ENCODE measurements around the gene IRF1. TPM values are rescaled to one million over a fixed set of nuclear protein-coding genes. Genes with fewer than 3 reads are reported as not detected.

The IRF1 gene
- total and polyA plus RNA-seq, 2 of the 8 experiments (the other 6 are each of a cell fraction or from before 2014, with no cell fraction given) = 4.0 to 8.5 TPM

- no peaks in the 10 kb centered on the region for H3K79me2 ChIP-seq (ENCODE audit: control insufficient read depth in 1 of 2, insufficient read depth in 2 of 2, low read length in 2 of 2)
- ChIA-PET CTCF (ENCODE audit: partially characterized antibody) (interaction anchor here (0.8 to 9.6 kb wide), 20 partner anchors 9 to 240 kb away, joined by 3 to 77 read pairs (median 6); partner anchors contain the start of gene IRF1), POLR2A (ENCODE audit: partially characterized antibody) (interaction anchor here (1.6 to 4.6 kb wide), 4 partner anchors 11 to 18 kb away, joined by 5 to 42 read pairs (median 10); partner anchors contain the start of gene IRF1)
- no peak overlapping the region for H3K4ac ChIP-seq (replicated peaks; ENCODE audit: insufficient read length, low read depth, low read length)
- no peaks in the 10 kb centered on the region for H3K9me3 ChIP-seq (ENCODE audit: insufficient read depth in 2 of 2, low read depth in 1 of 2, low read length in 1 of 2)
- H2BK20ac ChIP-seq (ENCODE audit: low read length) = no peak overlapping the region
- H3K18ac ChIP-seq (ENCODE audit: extremely low read depth, low read length) = no peak overlapping the region
- no peak overlapping the region for H2BK5ac ChIP-seq (ENCODE audit: low read depth, low read length)
- FAIRE-seq = no peak
- no peak overlapping the region for H2BK15ac ChIP-seq (ENCODE audit: low read length)
- no peak overlapping the region for H3K27ac ChIP-seq (ENCODE audit: low read depth, low read length)
- no peaks in the 10 kb centered on the region for H3K23me2 ChIP-seq (ENCODE audit: low read depth, low read length)
- no peaks in the 10 kb centered on the region for H3K27me3 ChIP-seq (replicated peaks in 1 of 4; ENCODE audit: control insufficient read depth in 3 of 4, extremely low read depth in 1 of 4, insufficient read depth in 3 of 4, low read length in 3 of 4)
- H3K4me2 ChIP-seq (ENCODE audit: insufficient read depth in 1 of 2, low read depth in 2 of 2, low read length in 2 of 2) = no peak overlapping the region
- H3K23ac ChIP-seq (ENCODE audit: insufficient read length) = no peak overlapping the region
- H4K5ac ChIP-seq (ENCODE audit: insufficient read length, low read depth, low read length) = no peak overlapping the region
- peaks cover 0 to 7% (median 0%) of the 10 kb centered on the region in 4 experiments; a peak in 1 of 7 replicates for H3K4me1 ChIP-seq (replicated peaks in 1 of 4; ENCODE audit: control insufficient read depth in 3 of 4, insufficient read depth in 4 of 4, low read length in 3 of 4)
- H2BK12ac ChIP-seq (ENCODE audit: low read depth, low read length) = no peak overlapping the region
- H3K56ac ChIP-seq (replicated peaks; ENCODE audit: insufficient read length, low read depth, low read length) = no peak overlapping the region
- peaks cover 0 to under 1% (median under 1%) of the 10 kb centered on the region in 4 experiments; a peak in 2 of 8 replicates for H3K36me3 ChIP-seq (ENCODE audit: control insufficient read depth in 2 of 4, insufficient read depth in 4 of 4, low read length in 3 of 4)
- no peak overlapping the region for H4K8ac ChIP-seq (ENCODE audit: extremely low read depth, insufficient read depth, low read length)
- TF ChIP-seq HDAC2 (IDR thresholded peaks at IDR 0.05; ENCODE audit: borderline replicate concordance in 1 of 2, low read depth in 2 of 2, low read length in 2 of 2) (no peak), RAD21 (IDR thresholded peaks at IDR 0.05 in 1 of 2, conservative IDR thresholded peaks at IDR 0.05 in 1 of 2; ENCODE audit: low read depth in 2 of 2, low read length in 2 of 2) (no peak), CBX8 (IDR thresholded peaks at IDR 0.05; ENCODE audit: borderline replicate concordance, low read depth, low read length) (no peak), USF2 (IDR thresholded peaks at IDR 0.05; ENCODE audit: low read length) (no peak)
- no peaks in the 10 kb centered on the region for H3K79me1 ChIP-seq (ENCODE audit: low read depth, low read length)
- no peak overlapping the region for H2AFZ ChIP-seq (ENCODE audit: low read length)
- DNase-seq (ENCODE audit: low read depth in 1 of 2, low spot score in 2 of 2) = no peak
- no peak overlapping the region for H2BK120ac ChIP-seq (replicated peaks; ENCODE audit: low read depth, low read length)
- 85% methylated on average over 4 of the region's 4 CpGs; no CpG with 5 or more reads in 1 of the 2 experiments for WGBS, 2 experiments (ENCODE audit: extremely low coverage in 1 of 2, insufficient coverage in 1 of 2, insufficient read length in 1 of 2, insufficient replicate concordance in 2 of 2, low coverage in 1 of 2, low lambda C conversion rate in 2 of 2, missing lambda C conversion rate in 1 of 2)
- H3K4me3 ChIP-seq (ENCODE audit: extremely low read depth in 1 of 4, insufficient read depth in 2 of 4, low read depth in 3 of 4, low read length in 4 of 4) = no peak overlapping the region
- H4K20me1 ChIP-seq (replicated peaks in 1 of 2; ENCODE audit: control insufficient read depth in 1 of 2, insufficient read depth in 2 of 2, low read length in 2 of 2) = no peaks in the 10 kb centered on the region
- H3K14ac ChIP-seq (ENCODE audit: insufficient read length) = no peak overlapping the region
- no peak overlapping the region for H4K91ac ChIP-seq (replicated peaks; ENCODE audit: insufficient read length, low read length)
- H3K9ac ChIP-seq (replicated peaks in 1 of 4; ENCODE audit: extremely low read depth in 1 of 4, low read depth in 3 of 4, low read length in 3 of 4) = no peak overlapping the region
- H2AK5ac ChIP-seq (ENCODE audit: low read depth, low read length) = no peak overlapping the region
These were observed 12.2 kb downstream of the IRF1 start for GRCh38 chr5:132478366-132478871.

Measured in H1 (cell line).